BE2C (cell line): ENCODE data around the gene VWF.

ENCODE experiments used
- DNase-seq: peaks from one replicate; pipeline ENCODE4 v3.0.0-alpha.2; 2020
- H3K27me3 ChIP-seq: fragments of 250-450 bp; sonication (Bioruptor Pico); 2 replicates; pipeline ENCODE4 v1.5.1; 2020; ENCODE audit warnings: mild to moderate bottlenecking
- H3K36me3 ChIP-seq: fragments of 250-450 bp; sonication (Bioruptor Pico); 2 replicates; pipeline ENCODE4 v1.5.1; 2020; ENCODE audit warnings: mild to moderate bottlenecking
- H3K4me1 ChIP-seq: fragments of 250-450 bp; sonication (Bioruptor Pico); 2 replicates; pipeline ENCODE4 v1.5.1; 2020
- H3K4me3 ChIP-seq: 2 replicates; pipeline ENCODE4 v1.5.1; 2011; ENCODE audit warnings: low read depth, low read length
- H3K9me3 ChIP-seq: fragments of 250-450 bp; sonication (Bioruptor Pico); 2 replicates; pipeline ENCODE4 v1.5.1; 2020
- TF ChIP-seq, protein P1 (sequence below): IDR thresholded peaks from 2 replicates; pipeline ENCODE4 v1.5.1; 2012; ENCODE audit warnings: mild to moderate bottlenecking, low read depth, low read length

The VWF gene

DNA sequence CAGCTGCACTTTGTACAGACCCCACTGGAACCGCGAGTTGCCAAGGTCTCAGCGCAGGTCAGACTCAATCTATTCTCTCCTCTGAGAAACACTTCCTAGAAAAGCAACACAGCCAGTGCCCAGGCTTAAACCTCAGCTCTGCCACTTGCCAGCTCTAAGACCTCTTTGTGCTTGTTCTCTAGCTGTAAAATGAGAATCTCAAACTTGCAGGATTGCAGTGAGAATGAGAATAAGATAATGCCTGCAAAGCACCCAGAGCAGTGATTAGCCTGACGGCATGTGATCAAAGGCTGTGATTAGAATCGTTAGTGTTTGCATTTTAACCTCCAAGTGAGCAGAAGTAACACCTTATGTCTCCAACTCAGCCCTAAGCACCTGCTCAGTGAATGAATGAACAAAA, 200.7 kb downstream of the VWF start:
- no peak for DNase-seq
- no peaks in the 10 kb centered on the region for H3K4me1 ChIP-seq
- TF ChIP-seq, protein P1, sequence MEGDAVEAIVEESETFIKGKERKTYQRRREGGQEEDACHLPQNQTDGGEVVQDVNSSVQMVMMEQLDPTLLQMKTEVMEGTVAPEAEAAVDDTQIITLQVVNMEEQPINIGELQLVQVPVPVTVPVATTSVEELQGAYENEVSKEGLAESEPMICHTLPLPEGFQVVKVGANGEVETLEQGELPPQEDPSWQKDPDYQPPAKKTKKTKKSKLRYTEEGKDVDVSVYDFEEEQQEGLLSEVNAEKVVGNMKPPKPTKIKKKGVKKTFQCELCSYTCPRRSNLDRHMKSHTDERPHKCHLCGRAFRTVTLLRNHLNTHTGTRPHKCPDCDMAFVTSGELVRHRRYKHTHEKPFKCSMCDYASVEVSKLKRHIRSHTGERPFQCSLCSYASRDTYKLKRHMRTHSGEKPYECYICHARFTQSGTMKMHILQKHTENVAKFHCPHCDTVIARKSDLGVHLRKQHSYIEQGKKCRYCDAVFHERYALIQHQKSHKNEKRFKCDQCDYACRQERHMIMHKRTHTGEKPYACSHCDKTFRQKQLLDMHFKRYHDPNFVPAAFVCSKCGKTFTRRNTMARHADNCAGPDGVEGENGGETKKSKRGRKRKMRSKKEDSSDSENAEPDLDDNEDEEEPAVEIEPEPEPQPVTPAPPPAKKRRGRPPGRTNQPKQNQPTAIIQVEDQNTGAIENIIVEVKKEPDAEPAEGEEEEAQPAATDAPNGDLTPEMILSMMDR, result no peak
- H3K4me3 ChIP-seq, result no peak overlapping the region
- no peaks in the 10 kb centered on the region for H3K36me3 ChIP-seq
- H3K27me3 ChIP-seq, result peaks cover 46% of the 10 kb centered on the region
- H3K9me3 ChIP-seq, result no peaks in the 10 kb centered on the region

DNA sequence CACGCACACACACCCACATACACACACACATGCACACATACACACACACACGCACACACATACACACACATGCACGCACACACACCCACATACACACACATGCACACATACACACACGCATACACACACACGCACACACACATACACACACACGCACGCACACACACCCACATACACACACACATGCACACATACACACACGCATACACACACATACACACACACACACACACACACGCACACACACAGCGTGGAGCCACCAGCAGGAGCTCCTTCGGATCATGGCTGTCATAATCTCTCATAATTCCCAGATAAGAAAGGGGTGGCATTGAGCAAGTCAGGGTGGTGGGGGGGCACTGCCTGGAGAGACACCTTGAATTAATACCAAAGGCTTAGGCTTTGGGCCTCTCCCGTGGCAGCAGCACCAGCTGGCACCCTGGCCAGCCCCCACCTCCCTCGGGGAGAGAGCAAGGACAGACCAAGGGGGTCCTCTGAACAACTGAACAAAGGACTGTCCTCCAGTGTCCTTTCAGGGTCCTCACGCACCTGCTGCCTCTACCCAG, 201.3 kb downstream of the VWF start:
- Histone ChIP-seq H3K9me3 (no peaks in the 10 kb centered on the region), H3K27me3 (peaks cover 46% of the 10 kb centered on the region)

DNA sequence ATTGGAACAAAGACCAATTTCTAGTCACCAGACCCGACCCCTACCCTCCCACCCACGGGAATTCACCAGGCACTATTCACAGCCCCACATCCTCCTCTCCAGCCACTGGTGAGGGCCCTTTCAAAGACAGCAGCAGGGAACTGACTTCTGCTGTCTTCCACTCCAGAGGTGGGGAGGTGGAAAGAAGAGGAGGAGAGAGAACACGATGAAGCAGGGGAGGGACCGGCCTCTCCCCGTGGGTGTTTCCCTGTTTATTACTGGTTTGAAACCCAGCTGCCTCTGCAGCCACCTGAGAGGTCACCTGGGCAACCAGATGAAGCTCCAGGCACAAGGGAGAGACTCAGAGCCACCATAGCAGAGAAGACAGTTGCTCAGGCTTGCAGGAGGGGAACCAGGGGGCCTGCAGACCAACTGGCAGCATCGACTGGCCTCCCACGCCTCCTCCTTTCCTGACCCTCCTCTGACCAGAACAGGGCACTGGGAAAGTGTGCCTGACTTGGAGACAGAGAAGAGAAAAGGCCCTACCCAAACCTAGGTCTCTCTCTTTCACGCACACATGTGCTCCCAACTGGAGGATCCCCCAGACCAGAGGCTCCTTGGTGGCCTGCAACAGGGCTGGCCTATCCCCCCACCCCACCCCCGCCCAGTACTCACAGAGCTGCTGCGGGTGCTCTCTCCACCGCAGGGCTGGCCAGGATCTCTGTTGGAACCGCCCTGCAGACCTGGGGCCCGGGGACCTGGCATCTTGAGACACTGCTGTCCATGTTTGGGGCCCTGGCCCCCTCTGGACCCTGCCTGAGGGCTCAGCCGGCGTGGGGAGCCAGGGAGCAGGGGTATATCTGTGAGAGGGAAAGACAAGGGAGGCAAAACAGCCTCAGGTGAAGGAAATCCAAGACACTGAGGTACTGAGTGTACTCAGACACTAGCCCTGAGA, 202.2 kb downstream of the VWF start:
- Histone ChIP-seq H3K9me3 (no peaks in the 10 kb centered on the region), H3K27me3 (peaks cover 46% of the 10 kb centered on the region), H3K36me3 (no peaks in the 10 kb centered on the region), H3K4me3 (no peak overlapping the region), H3K4me1 (no peaks in the 10 kb centered on the region)
- DNase-seq, result no peak
- TF ChIP-seq, protein P1, result no peak

More for the DNA sequence above, 201.3 kb downstream of the VWF start:
- Histone ChIP-seq H3K4me3 (no peak overlapping the region), H3K4me1 (no peaks in the 10 kb centered on the region), H3K36me3 (no peaks in the 10 kb centered on the region)
- TF ChIP-seq, protein P1, result no peak
- no peak for DNase-seq

DNA sequence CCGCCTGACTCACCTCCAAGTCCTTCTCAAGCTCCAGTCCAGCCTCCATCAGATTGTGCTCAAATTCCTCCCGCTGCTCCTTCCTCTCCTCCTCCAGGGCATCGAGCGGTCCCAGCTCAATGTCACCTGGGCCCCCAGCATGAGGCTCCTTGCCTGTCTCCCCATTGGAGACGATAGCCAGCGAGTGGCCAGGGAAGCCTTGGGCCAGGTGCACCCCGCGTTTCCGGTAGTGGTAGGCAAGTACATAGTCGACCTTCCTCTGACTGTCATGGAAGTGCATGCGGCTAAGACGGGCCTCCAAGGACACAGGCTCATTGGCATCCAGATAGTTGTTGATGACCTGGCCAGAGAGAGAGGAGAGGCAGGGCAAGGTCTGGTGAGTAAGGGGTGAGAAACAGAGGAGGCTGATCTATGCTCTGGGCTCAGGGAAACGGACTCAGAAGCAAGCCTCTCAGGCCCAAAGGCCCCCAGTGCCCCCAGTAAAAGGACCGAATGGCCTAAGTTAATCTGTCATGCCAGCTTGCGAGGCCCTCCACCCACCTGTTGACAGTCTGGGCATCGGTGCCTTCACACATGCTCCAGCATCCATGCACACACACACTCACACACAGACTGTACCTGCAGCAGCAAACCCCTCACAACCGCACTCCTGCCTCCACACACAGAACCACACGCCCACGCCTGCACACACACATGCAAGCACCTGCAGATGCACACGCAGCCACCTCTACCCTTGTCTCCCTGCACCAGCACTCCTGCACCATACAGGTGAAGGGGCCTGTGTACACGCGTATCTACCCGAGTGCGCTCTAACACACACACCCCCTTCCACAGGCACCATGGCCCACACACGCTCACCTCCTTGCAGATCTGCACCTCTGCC, 203.2 kb downstream of the VWF start:
- DNase-seq, result no peak
- Histone ChIP-seq H3K36me3 (no peaks in the 10 kb centered on the region), H3K27me3 (peaks cover 42% of the 10 kb centered on the region), H3K9me3 (no peaks in the 10 kb centered on the region), H3K4me1 (no peaks in the 10 kb centered on the region), H3K4me3 (no peak overlapping the region)
- TF ChIP-seq, protein P1, result no peak

DNA sequence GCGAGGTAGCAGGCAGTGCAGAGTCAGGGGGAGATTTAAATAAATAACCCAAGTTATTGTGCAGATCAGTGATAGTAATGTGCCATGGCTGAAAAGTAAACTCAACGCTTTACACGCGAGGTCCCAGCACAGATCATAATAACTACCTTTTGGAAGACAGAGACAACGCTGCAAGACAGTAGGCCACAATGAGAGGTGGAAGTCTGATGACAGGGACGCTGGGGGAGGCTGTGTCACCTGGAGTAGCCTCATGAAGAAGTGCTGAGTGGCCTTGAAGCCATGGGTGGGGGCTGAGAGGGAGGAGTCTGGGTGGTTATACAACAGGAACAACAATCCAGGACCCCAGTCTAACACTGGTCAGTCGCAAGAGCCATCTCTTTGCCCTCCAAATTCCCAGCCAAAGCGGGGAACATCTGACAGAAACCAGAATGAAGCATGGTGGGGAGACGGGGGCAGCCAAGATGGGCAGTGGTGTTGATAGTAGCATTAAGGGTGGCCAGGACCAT, 207.6 kb downstream of the VWF start:
- TF ChIP-seq, protein P1, result no peak
- no peaks in the 10 kb centered on the region for H3K9me3 ChIP-seq
- H3K4me3 ChIP-seq, result no peak overlapping the region
- no peaks in the 10 kb centered on the region for H3K36me3 ChIP-seq
- H3K4me1 ChIP-seq, result no peaks in the 10 kb centered on the region
- peaks cover 36% of the 10 kb centered on the region for H3K27me3 ChIP-seq
- DNase-seq, result no peak
